H9 (cell line): ENCODE measurements around the gene KCNAB2. TPM values are rescaled to one million over a fixed set of nuclear protein-coding genes. Genes with fewer than 3 reads are reported as not detected.

Source experiments
- DNase-seq: peaks from one replicate; pipeline ENCODE4 v3.0.0-alpha.2; 2017
- H2AFZ ChIP-seq: one replicate; pipeline ENCODE4 v1.6.1; 2013; ENCODE audit warnings: mild to moderate bottlenecking, low read length, control low read depth, moderate library complexity
- H2AK5ac ChIP-seq: 2 replicates; pipeline ENCODE4 v1.6.1; 2013; ENCODE audit warnings: low read length, control low read depth, mixed read lengths; ENCODE audit not compliant: insufficient read length
- H2BK120ac ChIP-seq: one replicate; pipeline ENCODE4 v1.6.1; 2013; ENCODE audit warnings: low read depth, mild to moderate bottlenecking, low read length, control low read depth, inconsistent platforms; ENCODE audit not compliant: poor library complexity, severe bottlenecking
- H2BK12ac ChIP-seq: 2 replicates; pipeline ENCODE4 v1.6.1; 2013; ENCODE audit warnings: low read length, control low read depth, mixed read lengths, low read depth; ENCODE audit not compliant: insufficient read length
- H2BK15ac ChIP-seq: 2 replicates; pipeline ENCODE4 v1.6.1; 2013; ENCODE audit warnings: low read depth, low read length, control low read depth
- H2BK20ac ChIP-seq: one replicate; pipeline ENCODE4 v1.6.1; 2013; ENCODE audit warnings: low read depth, mild to moderate bottlenecking, low read length, control low read depth, inconsistent platforms; ENCODE audit not compliant: poor library complexity, severe bottlenecking
- H2BK5ac ChIP-seq: 2 replicates; pipeline ENCODE4 v1.6.1; 2013; ENCODE audit warnings: low read length, control low read depth, mixed read lengths; ENCODE audit not compliant: insufficient read length
- H3K14ac ChIP-seq: 2 replicates; pipeline ENCODE4 v1.6.1; 2013; ENCODE audit warnings: low read length, control low read depth; ENCODE audit not compliant: insufficient read depth
- H3K18ac ChIP-seq: 2 replicates; pipeline ENCODE4 v1.6.1; 2013; ENCODE audit warnings: low read depth, mild to moderate bottlenecking, mixed read lengths, low read length, control low read depth; ENCODE audit not compliant: insufficient read length
- H3K23ac ChIP-seq: 2 replicates; pipeline ENCODE4 v1.6.1; 2013; ENCODE audit warnings: low read length, control low read depth, mixed read lengths, low read depth; ENCODE audit not compliant: insufficient read length
- H3K23me2 ChIP-seq: 2 replicates; pipeline ENCODE4 v1.6.1; 2013; ENCODE audit warnings: low read depth, mild to moderate bottlenecking, mixed read lengths, low read length, control low read depth; ENCODE audit not compliant: insufficient read length, poor library complexity, severe bottlenecking
- H3K27ac ChIP-seq: 2 replicates; pipeline ENCODE4 v1.5.1; 2013; ENCODE audit warnings: low read length, control low read depth, mixed read lengths, low read depth; ENCODE audit not compliant: insufficient read length
- H3K27me3 ChIP-seq: 2 replicates; pipeline ENCODE4 v1.6.1; 2013; ENCODE audit warnings: low read length, control low read depth, inconsistent platforms; ENCODE audit not compliant: insufficient read depth
- H3K4ac ChIP-seq: 2 replicates; pipeline ENCODE4 v1.6.1; 2013; ENCODE audit warnings: low read depth, mild to moderate bottlenecking, control low read depth, inconsistent platforms, low read length, moderate library complexity
- H3K4me1 ChIP-seq: 2 replicates; pipeline ENCODE4 v1.6.1; 2013; ENCODE audit warnings: low read length, control low read depth, inconsistent platforms; ENCODE audit not compliant: insufficient read depth
- H3K4me2 ChIP-seq: 2 replicates; pipeline ENCODE4 v1.6.1; 2013; ENCODE audit warnings: low read length, control low read depth, mixed read lengths; ENCODE audit not compliant: insufficient read length, insufficient read depth
- H3K56ac ChIP-seq: 2 replicates; pipeline ENCODE4 v1.6.1; 2013; ENCODE audit warnings: low read depth, mild to moderate bottlenecking, mixed read lengths, low read length, control low read depth; ENCODE audit not compliant: insufficient read length
- H3K79me1 ChIP-seq: 2 replicates; pipeline ENCODE4 v1.6.1; 2013; ENCODE audit warnings: low read depth, mild to moderate bottlenecking, moderate library complexity, low read length, control low read depth, inconsistent platforms; ENCODE audit not compliant: insufficient read depth, poor library complexity, severe bottlenecking
- H3K79me2 ChIP-seq: 2 replicates; pipeline ENCODE4 v1.6.1; 2013; ENCODE audit warnings: low read length, control low read depth, inconsistent platforms; ENCODE audit not compliant: insufficient read depth
- H3K9ac ChIP-seq: 2 replicates; pipeline ENCODE4 v1.6.1; 2013; ENCODE audit warnings: low read length, control low read depth, mixed read lengths; ENCODE audit not compliant: insufficient read length; ENCODE audit errors: extremely low read depth
- H3K9me3 ChIP-seq: one replicate; pipeline ENCODE4 v1.6.1; 2013; ENCODE audit warnings: low read depth, low read length, inconsistent platforms; ENCODE audit not compliant: control insufficient read depth
- H3T11ph ChIP-seq: one replicate; pipeline ENCODE4 v1.6.1; 2013; ENCODE audit warnings: mild to moderate bottlenecking, low read length, control low read depth, inconsistent platforms
- H4K20me1 ChIP-seq: one replicate; pipeline ENCODE4 v1.6.1; 2013; ENCODE audit not compliant: control insufficient read depth, insufficient read length, insufficient read depth
- H4K5ac ChIP-seq: 2 replicates; pipeline ENCODE4 v1.6.1; 2013; ENCODE audit warnings: low read depth, mild to moderate bottlenecking, mixed read lengths, low read length, control low read depth; ENCODE audit not compliant: insufficient read length
- H4K8ac ChIP-seq: replicated peaks from 2 replicates; pipeline ENCODE4 v1.6.1; 2013; ENCODE audit warnings: low read length, control low read depth, mixed read lengths, low read depth; ENCODE audit not compliant: insufficient read length
- H4K91ac ChIP-seq: 2 replicates; pipeline ENCODE4 v1.6.1; 2013; ENCODE audit warnings: low read depth, mild to moderate bottlenecking, moderate library complexity, mixed read lengths, low read length, control low read depth; ENCODE audit not compliant: insufficient read length
- H3K27ac Mint-ChIP-seq, 3 experiments: 2 replicates in 2 of 3; 3 replicates in 1 of 3; pipeline ENCODE4 v1.8.0; 2020 to 2021; ENCODE audit warnings: mixed read lengths in 3 of 3, mild to moderate bottlenecking in 1 of 3, moderate library complexity in 1 of 3
- H3K27me3 Mint-ChIP-seq: 2 replicates; pipeline ENCODE4 v1.8.0; 2021; ENCODE audit warnings: low read depth, mild to moderate bottlenecking, moderate library complexity, mixed read lengths
- H3K36me3 Mint-ChIP-seq, 3 experiments: 2 replicates in 2 of 3; 3 replicates in 1 of 3; pipeline ENCODE4 v1.8.0; 2020 to 2021; ENCODE audit warnings: low read depth in 3 of 3, mixed read lengths in 3 of 3; ENCODE audit not compliant: insufficient read depth in 1 of 3
- H3K4me1 Mint-ChIP-seq, 2 experiments: 2 replicates each; pipeline ENCODE4 v1.8.0; 2020; ENCODE audit warnings: mixed read lengths in 2 of 2
- H3K4me3 Mint-ChIP-seq, 2 experiments: 2 replicates in 1 of 2; 3 replicates in 1 of 2; pipeline ENCODE4 v1.8.0; 2020 to 2021; ENCODE audit warnings: mild to moderate bottlenecking in 2 of 2, mixed read lengths in 2 of 2, moderate library complexity in 1 of 2
- H3K9me3 Mint-ChIP-seq, 2 experiments: 2 replicates in 1 of 2; 3 replicates in 1 of 2; pipeline ENCODE4 v1.8.0; 2020; ENCODE audit warnings: mild to moderate bottlenecking in 2 of 2, mixed read lengths in 2 of 2, moderate library complexity in 1 of 2
- CTCF ChIP-seq: fragments of 200-600 bp; sonication (generic); conservative IDR thresholded peaks from 3 replicates; pipeline ENCODE4 v1.8.0; 2021; ENCODE audit warnings: antibody characterized with exemption, mild to moderate bottlenecking
- WGBS: extraction: QIAGEN DNeasy Blood & Tissue Kit; methylation state at CpG from one replicate; pipeline ENCODE4 v1.1.7; 2013; ENCODE audit warnings: missing lambda C conversion rate, low lambda C conversion rate, mixed read lengths; ENCODE audit not compliant: insufficient read length; ENCODE audit errors: extremely low coverage; 5-methylcytosine and 5-hydroxymethylcytosine counted together
- total RNA-seq: library from RNA; stranded (reverse); gene quantifications from 2 replicates; pipeline ENCODE4 v1.2.1, GENCODE V29; 2021

KCNAB2 gene
- total RNA-seq, 1 experiment from 2014 or later = 8.3 TPM

- Mint-ChIP-seq H3K27me3 (peaks cover 54% of the 10 kb centered on the region), H3K27ac (no peak overlapping the region), H3K4me3 (no peak overlapping the region; a peak in 1 of 5 replicates), H3K4me1 (peaks cover 22 to 36% of the 10 kb centered on the region in 2 experiments), H3K36me3 (no peaks in the 10 kb centered on the region), H3K9me3 (no peaks in the 10 kb centered on the region)
- Histone ChIP-seq H3K18ac (no peak overlapping the region), H3K56ac (no peak overlapping the region), H3K79me1 (no peaks in the 10 kb centered on the region), H3K23ac (no peak overlapping the region), H4K20me1 (no peaks in the 10 kb centered on the region), H2AFZ (no peak overlapping the region), H3K9me3 (no peaks in the 10 kb centered on the region), H2BK120ac (no peak overlapping the region), H3K14ac (no peak overlapping the region), H4K5ac (no peak overlapping the region), H3K4ac (no peak overlapping the region), H3K4me2 (no peak overlapping the region), H3K27me3 (no peaks in the 10 kb centered on the region; the same call in 1 of the 2 replicates), H3K23me2 (peaks cover 5% of the 10 kb centered on the region), H2AK5ac (no peak overlapping the region), H4K8ac (no peak overlapping the region), H3K4me1 (no peaks in the 10 kb centered on the region), H2BK12ac (no peak overlapping the region), H4K91ac (no peak overlapping the region), H3K27ac (no peak overlapping the region), H3T11ph (no peak overlapping the region), H3K79me2 (no peaks in the 10 kb centered on the region), H2BK15ac (no peak overlapping the region), H2BK5ac (no peak overlapping the region), H3K9ac (no peak overlapping the region), H2BK20ac (no peak overlapping the region)
- no CpG with 5 or more reads among the region's 12 CpGs for WGBS
- DNase-seq = no peak
- no peak for TF ChIP-seq CTCF
Observed at GRCh38 chr1:5998051-5998905, 47.4 kb upstream of the KCNAB2 start.
